ENCODE measurements around the gene FBXW8.

FBXW8 gene

GRCh38 chr12:117023998-117024960 is 113.5 kb downstream of the FBXW8 start:
- DNase-seq (ENCODE audit: low read depth in 2 of 2): no peak

- DNase-seq (ENCODE audit: low read depth in 2 of 2): no peak
Measured at GRCh38 chr12:117024961-117025480, 114.3 kb downstream of the FBXW8 start.

GRCh38 chr12:117025481-117026151 is 114.9 kb downstream of the FBXW8 start:
- DNase-seq (ENCODE audit: low read depth in 2 of 2): peak in 1 of 2 experiments; percentile 21

GRCh38 chr12:117026343-117026742 is 115.6 kb downstream of the FBXW8 start:
- DNase-seq (ENCODE audit: low read depth in 2 of 2): no peak

GRCh38 chr12:117026921-117027250 is 116.1 kb downstream of the FBXW8 start:
- DNase-seq (ENCODE audit: low read depth in 2 of 2): no peak

- no peak for DNase-seq (ENCODE audit: low read depth in 2 of 2)
Measured at GRCh38 chr12:117027251-117028086, 116.7 kb downstream of the FBXW8 start.

- DNase-seq (ENCODE audit: low read depth in 2 of 2): no peak
Measured at GRCh38 chr12:117028254-117028653, 117.5 kb downstream of the FBXW8 start.

- DNase-seq (ENCODE audit: low read depth in 2 of 2): no peak
Measured at GRCh38 chr12:117030187-117030900, 119.6 kb downstream of the FBXW8 start.

GRCh38 chr12:117031843-117032592 is 121.3 kb downstream of the FBXW8 start:
- no peak for DNase-seq (ENCODE audit: low read depth in 2 of 2)

- DNase-seq (ENCODE audit: low read depth in 2 of 2): no peak
Measured at GRCh38 chr12:117032593-117033381, 122.0 kb downstream of the FBXW8 start.

- no peak for DNase-seq (ENCODE audit: low read depth in 2 of 2)
Measured at GRCh38 chr12:117033382-117034221, 122.9 kb downstream of the FBXW8 start.

GRCh38 chr12:117034249-117034648 is 123.5 kb downstream of the FBXW8 start:
- DNase-seq (ENCODE audit: low read depth in 2 of 2): no peak

- no peak for DNase-seq (ENCODE audit: low read depth in 2 of 2)
Measured at GRCh38 chr12:117034701-117035151, 124.0 kb downstream of the FBXW8 start.

- DNase-seq (ENCODE audit: low read depth in 2 of 2): no peak
Measured at GRCh38 chr12:117035287-117035686, 124.5 kb downstream of the FBXW8 start.

- no peak for DNase-seq (ENCODE audit: low read depth in 2 of 2)
Measured at GRCh38 chr12:117036046-117036445, 125.3 kb downstream of the FBXW8 start.

- no peak for DNase-seq (ENCODE audit: low read depth in 2 of 2)
Measured at GRCh38 chr12:117036547-117036946, 125.8 kb downstream of the FBXW8 start.

GRCh38 chr12:117037289-117038022 is 126.7 kb downstream of the FBXW8 start:
- DNase-seq (ENCODE audit: low read depth in 2 of 2): no peak
